ENCODE results near the gene BOLA1. TPM values are rescaled to one million over a fixed set of nuclear protein-coding genes. Genes with fewer than 3 reads are reported as not detected.
"Not testable (repeated sequence)": the region's sequence is repeated elsewhere in the genome, so short reads cannot be mapped to it uniquely, and the experiment has no call there.

The BOLA1 gene, protein sequence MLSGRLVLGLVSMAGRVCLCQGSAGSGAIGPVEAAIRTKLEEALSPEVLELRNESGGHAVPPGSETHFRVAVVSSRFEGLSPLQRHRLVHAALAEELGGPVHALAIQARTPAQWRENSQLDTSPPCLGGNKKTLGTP
- total RNA-seq (2022) (17.4 and 22.4 TPM in 2 replicates), Bru-seq, nascent RNA (percentile 50 among the genes with signal in this experiment), BruChase-seq, experiment 1, labeled RNA remaining after a 6-hour chase (percentile 42 among the genes with signal in this experiment), BruChase-seq, experiment 2, labeled RNA remaining after a 2-hour chase (percentile 44 among the genes with signal in this experiment)
- long read RNA-seq, transcript BOLA1-202 (2 exons, 859 nt), result major isoform, 14 of 17 reads
- long read RNA-seq, partial matches to known transcripts, result 0 of 17 reads
- long read RNA-seq, other reads (novel, unspliced or antisense), result 2 of 17 reads

DNA sequence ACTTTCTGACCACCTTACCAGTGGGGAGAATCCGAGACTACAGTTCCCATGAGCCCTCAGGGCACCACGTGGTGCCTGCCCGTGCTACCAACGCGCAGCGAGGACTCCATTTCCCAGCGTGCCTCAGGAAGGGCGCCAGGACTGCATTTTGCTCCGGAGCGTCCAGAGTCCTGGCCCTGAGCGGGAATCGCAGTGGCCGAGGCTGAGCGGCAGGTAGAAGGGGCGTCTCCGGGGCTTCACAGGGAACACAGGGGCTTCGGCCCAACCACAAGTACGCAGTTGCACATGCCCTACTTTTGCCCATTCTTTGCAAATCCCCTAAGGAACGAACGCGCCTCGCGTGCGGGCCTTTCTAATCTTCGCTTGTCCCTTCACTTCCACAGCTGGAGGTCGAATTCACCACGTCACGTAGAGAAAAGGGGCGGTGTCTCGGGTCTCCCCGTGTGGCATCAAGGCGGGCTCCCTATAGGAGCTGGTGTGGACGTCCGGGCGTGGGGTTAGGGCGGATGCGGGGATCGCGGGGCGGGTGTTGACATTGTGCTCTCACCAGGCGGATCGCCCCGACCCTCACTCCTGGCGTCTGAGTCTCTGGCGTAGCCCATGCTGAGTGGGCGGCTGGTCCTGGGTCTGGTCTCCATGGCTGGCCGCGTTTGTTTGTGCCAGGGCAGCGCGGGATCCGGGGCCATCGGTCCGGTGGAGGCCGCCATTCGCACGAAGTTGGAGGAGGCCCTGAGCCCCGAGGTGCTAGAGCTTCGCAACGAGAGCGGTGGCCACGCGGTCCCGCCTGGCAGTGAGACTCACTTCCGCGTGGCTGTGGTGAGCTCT lies at the start of gene BOLA1:
TSS of gene BOLA1 (plus strand) at position 109 of the 825 bp plus-strand sequence. CDS start at position 601, 492 bp downstream.
- peak within 1 kb of the TSS; percentile 80 for H3K4me3 Mint-ChIP-seq (ENCODE audit: unreplicated experiment)
- peak; percentile 97 for DNase-seq (ENCODE audit: unreplicated experiment)
- H3K9me3 Mint-ChIP-seq (ENCODE audit: unreplicated experiment), result no peaks in the 10 kb centered on the region
- H3K27me3 Mint-ChIP-seq (ENCODE audit: insufficient read depth, unreplicated experiment), result no peaks in the 10 kb centered on the region
- TSS peak; percentile 58 for BruUV-seq (replicated peaks)
- H3K36me3 Mint-ChIP-seq (ENCODE audit: insufficient read depth, unreplicated experiment), result no peaks in the 10 kb centered on the region
- peak within 1 kb of the TSS; percentile 12 for H3K27ac Mint-ChIP-seq (ENCODE audit: low read depth, unreplicated experiment)
- H3K4me1 Mint-ChIP-seq (ENCODE audit: insufficient read depth, unreplicated experiment), result peaks cover 16% of the 10 kb centered on the region
- ChIA-PET POLR2A (interaction anchor here (0.6 to 5.9 kb wide), 10 partner anchors 13 to 315 kb away, joined by 3 to 92 read pairs (median 4); partner anchors contain the start of genes MTMR11, OTUD7B and SF3B4), CTCF (interaction anchor here (0.6 to 1.1 kb wide), 2 partner anchors 30 to 68 kb away, joined by 3 to 4 read pairs; no protein-coding TSS in a partner anchor)
- TF ChIP-seq, protein P1, sequence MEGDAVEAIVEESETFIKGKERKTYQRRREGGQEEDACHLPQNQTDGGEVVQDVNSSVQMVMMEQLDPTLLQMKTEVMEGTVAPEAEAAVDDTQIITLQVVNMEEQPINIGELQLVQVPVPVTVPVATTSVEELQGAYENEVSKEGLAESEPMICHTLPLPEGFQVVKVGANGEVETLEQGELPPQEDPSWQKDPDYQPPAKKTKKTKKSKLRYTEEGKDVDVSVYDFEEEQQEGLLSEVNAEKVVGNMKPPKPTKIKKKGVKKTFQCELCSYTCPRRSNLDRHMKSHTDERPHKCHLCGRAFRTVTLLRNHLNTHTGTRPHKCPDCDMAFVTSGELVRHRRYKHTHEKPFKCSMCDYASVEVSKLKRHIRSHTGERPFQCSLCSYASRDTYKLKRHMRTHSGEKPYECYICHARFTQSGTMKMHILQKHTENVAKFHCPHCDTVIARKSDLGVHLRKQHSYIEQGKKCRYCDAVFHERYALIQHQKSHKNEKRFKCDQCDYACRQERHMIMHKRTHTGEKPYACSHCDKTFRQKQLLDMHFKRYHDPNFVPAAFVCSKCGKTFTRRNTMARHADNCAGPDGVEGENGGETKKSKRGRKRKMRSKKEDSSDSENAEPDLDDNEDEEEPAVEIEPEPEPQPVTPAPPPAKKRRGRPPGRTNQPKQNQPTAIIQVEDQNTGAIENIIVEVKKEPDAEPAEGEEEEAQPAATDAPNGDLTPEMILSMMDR (IDR thresholded peaks at IDR 0.05; ENCODE audit: unreplicated experiment), result no peak
- intact Hi-C loops (cut with micrococcal nuclease), result no loop called here

DNA sequence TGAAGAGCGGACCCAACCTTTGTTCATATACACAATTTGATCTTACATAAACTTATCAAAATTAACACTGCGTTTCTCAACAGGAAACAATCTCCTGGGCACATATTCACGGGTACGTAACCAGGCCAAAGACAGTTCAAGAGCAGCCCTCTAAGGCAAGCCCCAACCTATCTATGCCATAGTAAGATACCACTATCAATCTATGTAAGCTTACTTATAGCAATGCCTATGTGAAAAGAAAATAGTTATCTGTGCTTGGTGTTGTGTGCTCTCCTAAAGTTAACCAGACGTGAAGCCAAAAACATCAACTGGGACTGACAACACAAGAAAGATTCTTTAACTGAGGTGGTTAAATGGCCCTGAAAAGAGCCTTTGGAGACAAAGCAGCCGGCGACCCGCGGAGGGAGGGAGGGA lies 49.4 kb upstream of the BOLA1 start:
- Mint-ChIP-seq H3K27ac (ENCODE audit: low read depth, unreplicated experiment) (peak overlapping the region; percentile 70), H3K9me3 (ENCODE audit: unreplicated experiment) (no peaks in the 10 kb centered on the region), H3K36me3 (ENCODE audit: insufficient read depth, unreplicated experiment) (peaks cover 5% of the 10 kb centered on the region), H3K4me3 (ENCODE audit: unreplicated experiment) (peak overlapping the region; percentile 74), H3K27me3 (ENCODE audit: insufficient read depth, unreplicated experiment) (no peaks in the 10 kb centered on the region), H3K4me1 (ENCODE audit: insufficient read depth, unreplicated experiment) (peaks cover 50% of the 10 kb centered on the region)
- ChIA-PET POLR2A (interaction anchor here (0.7 to 7.9 kb wide), 14 partner anchors 36 to 385 kb away, joined by 3 to 632 read pairs (median 6); partner anchors contain the start of genes OTUD7B, SF3B4 and VPS45), CTCF (interaction anchor here (0.9 kb wide), 1 partner anchor 337 kb away, joined by 3 read pairs; no protein-coding TSS in a partner anchor)
- TF ChIP-seq, protein P1 (IDR thresholded peaks at IDR 0.05; ENCODE audit: unreplicated experiment), result no peak
- no TSS peak for BruUV-seq (replicated peaks)
- intact Hi-C loops (cut with micrococcal nuclease), result no loop called here
- DNase-seq (ENCODE audit: unreplicated experiment), result peak; percentile 25

DNA sequence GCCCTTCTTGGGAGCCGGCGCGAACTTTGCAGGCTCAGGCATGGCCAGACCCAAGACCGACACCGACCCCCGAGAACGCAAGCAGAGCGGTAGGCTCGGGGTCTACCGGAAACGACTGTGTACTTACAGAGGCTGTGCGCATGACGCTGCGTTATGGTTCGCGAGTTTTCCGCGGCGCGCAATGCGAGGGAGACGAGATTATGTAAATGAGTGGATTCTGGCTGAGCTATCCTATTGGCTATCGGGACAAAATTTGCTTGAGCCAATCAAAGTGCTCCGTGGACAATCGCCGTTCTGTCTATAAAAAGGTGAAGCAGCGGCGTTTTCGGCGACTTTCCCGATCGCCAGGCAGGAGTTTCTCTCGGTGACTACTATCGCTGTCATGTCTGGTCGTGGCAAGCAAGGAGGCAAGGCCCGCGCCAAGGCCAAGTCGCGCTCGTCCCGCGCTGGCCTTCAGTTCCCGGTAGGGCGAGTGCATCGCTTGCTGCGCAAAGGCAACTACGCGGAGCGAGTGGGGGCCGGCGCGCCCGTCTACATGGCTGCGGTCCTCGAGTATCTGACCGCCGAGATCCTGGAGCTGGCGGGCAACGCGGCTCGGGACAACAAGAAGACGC lies 48.5 kb upstream of the BOLA1 start:
- intact Hi-C loops (cut with micrococcal nuclease); H3K27ac Mint-ChIP-seq (ENCODE audit: low read depth, unreplicated experiment); DNase-seq (ENCODE audit: unreplicated experiment); H3K9me3 Mint-ChIP-seq (ENCODE audit: unreplicated experiment); H3K27me3 Mint-ChIP-seq (ENCODE audit: insufficient read depth, unreplicated experiment); H3K4me3 Mint-ChIP-seq (ENCODE audit: unreplicated experiment); H3K36me3 Mint-ChIP-seq (ENCODE audit: insufficient read depth, unreplicated experiment); CTCF ChIA-PET: not testable (repeated sequence)
- BruUV-seq (replicated peaks), result TSS peak; percentile 85
- POLR2A ChIA-PET, result interaction anchor here (7.9 kb wide), 1 partner anchor 35 kb away, joined by 632 read pairs; a partner anchor contains a TSS
- peaks cover 41% of the 10 kb centered on the region for H3K4me1 Mint-ChIP-seq (ENCODE audit: insufficient read depth, unreplicated experiment)

DNA sequence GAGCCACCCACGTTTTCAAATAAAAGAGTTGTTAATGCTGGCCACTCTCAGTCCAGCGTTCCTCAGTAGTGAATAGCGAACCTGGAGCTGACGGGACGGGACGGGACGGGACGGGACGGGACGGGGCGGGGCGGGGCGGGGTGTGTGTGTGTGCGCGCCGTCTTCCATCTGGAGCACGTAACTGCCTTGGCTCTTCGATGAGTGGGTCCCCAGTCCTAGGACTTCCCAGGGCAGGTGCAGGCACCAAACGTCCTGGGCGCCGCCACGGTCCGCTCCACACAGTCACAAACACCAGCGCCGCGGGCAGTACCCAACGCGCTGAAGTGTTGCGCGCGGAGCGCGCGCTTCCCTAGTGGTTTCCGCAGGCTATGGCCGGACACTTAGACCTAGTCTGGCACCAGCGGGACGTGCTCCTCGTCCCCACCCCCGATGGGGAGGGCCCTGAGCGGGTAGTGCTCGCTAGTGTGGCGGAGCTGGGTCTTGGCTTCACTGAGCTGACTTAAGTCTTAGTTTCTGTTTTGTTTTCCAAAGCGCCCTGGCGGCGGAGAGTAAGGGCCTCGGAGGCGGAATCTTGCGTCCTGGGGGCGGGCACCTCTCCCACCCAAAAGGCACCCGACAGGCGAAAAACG lies 47.7 kb upstream of the BOLA1 start:
- not testable (repeated sequence) for H3K4me3 Mint-ChIP-seq (ENCODE audit: unreplicated experiment)

DNA sequence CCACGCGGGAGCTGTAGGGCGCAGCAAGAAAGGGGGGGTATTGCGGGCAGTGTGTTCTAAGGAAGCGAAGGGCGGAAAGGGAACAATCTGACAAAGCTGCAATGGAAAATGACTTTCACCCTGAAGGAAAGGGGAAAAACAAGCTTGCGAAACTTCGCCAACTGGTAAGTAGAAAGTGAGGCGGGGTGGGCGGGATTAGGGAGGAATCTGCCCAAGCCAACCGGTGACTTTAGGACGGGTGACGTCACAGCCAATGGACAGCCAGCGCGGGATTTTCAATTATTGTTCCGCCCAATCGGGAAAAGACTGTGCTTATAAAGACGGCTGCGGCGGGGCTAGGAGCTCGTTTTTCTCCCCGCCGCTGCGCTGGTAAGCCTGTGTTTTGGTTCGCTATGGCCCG lies 47.1 kb upstream of the BOLA1 start:
- BruUV-seq (replicated peaks); H3K27me3 Mint-ChIP-seq (ENCODE audit: insufficient read depth, unreplicated experiment); DNase-seq (ENCODE audit: unreplicated experiment); CTCF ChIA-PET; H3K36me3 Mint-ChIP-seq (ENCODE audit: insufficient read depth, unreplicated experiment); H3K4me3 Mint-ChIP-seq (ENCODE audit: unreplicated experiment); intact Hi-C loops (cut with micrococcal nuclease); H3K27ac Mint-ChIP-seq (ENCODE audit: low read depth, unreplicated experiment); POLR2A ChIA-PET; H3K9me3 Mint-ChIP-seq (ENCODE audit: unreplicated experiment): not testable (repeated sequence)
- H3K4me1 Mint-ChIP-seq (ENCODE audit: insufficient read depth, unreplicated experiment), result peaks cover 28% of the 10 kb centered on the region

More for the DNA sequence above, 47.7 kb upstream of the BOLA1 start:
- CTCF ChIA-PET; BruUV-seq (replicated peaks); H3K27me3 Mint-ChIP-seq (ENCODE audit: insufficient read depth, unreplicated experiment); POLR2A ChIA-PET; H3K9me3 Mint-ChIP-seq (ENCODE audit: unreplicated experiment); intact Hi-C loops (cut with micrococcal nuclease); H3K36me3 Mint-ChIP-seq (ENCODE audit: insufficient read depth, unreplicated experiment); DNase-seq (ENCODE audit: unreplicated experiment); H3K27ac Mint-ChIP-seq (ENCODE audit: low read depth, unreplicated experiment): not testable (repeated sequence)
- peaks cover 34% of the 10 kb centered on the region for H3K4me1 Mint-ChIP-seq (ENCODE audit: insufficient read depth, unreplicated experiment)

DNA sequence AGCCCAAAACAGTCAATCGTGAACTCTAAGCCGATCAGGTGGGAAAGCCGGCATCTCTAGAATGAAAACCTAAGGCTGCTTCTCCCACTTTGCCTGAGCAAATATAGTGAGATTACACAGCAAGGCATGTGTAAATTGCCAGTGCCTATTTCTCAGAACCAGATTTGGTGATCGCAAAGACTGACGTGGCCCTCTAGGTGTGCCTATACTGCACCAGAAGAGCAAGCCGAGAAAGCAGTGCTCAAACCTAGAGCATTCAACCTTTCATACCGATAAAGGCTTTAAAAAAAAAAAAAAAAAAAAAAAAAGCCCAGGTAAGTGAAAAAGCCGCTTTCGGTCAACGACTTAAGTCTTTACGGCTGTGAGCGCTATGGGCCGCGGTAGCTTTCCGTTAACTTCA lies 39.1 kb upstream of the BOLA1 start:
- BruUV-seq (replicated peaks); H3K27ac Mint-ChIP-seq (ENCODE audit: low read depth, unreplicated experiment); intact Hi-C loops (cut with micrococcal nuclease); DNase-seq (ENCODE audit: unreplicated experiment); H3K27me3 Mint-ChIP-seq (ENCODE audit: insufficient read depth, unreplicated experiment); POLR2A ChIA-PET; H3K36me3 Mint-ChIP-seq (ENCODE audit: insufficient read depth, unreplicated experiment); H3K4me1 Mint-ChIP-seq (ENCODE audit: insufficient read depth, unreplicated experiment); H3K4me3 Mint-ChIP-seq (ENCODE audit: unreplicated experiment); H3K9me3 Mint-ChIP-seq (ENCODE audit: unreplicated experiment); CTCF ChIA-PET: not testable (repeated sequence)

Measured in MCF 10A (cell line).